ENCODE results near the gene IKZF4. TPM values are rescaled to one million over a fixed set of nuclear protein-coding genes. Genes with fewer than 3 reads are reported as not detected.
"Not testable (repeated sequence)": the region's sequence is repeated elsewhere in the genome, so short reads cannot be mapped to it uniquely, and the experiment has no call there.

Gene IKZF4
- total RNA-seq (1 to 10 TPM; 3.9 to 9.4 TPM), total RNA-seq (3.0 to 13.7 reads per million in 2 donors)

GRCh38 chr12:56020423-56021184 lies at the start of gene IKZF4:
TSS of gene IKZF4 (plus strand) at chr12:56021043. CDS start at chr12:56021494, 451 bp downstream.
- peaks cover 33% of the 10 kb centered on the region for H3K4me1 Mint-ChIP-seq
- no peak for DNase-seq
- H3K9me3 ChIP-seq (ENCODE audit: control insufficient read depth, low read length, poor library complexity, severe bottlenecking): no peaks in the 10 kb centered on the region
- no peaks in the 10 kb centered on the region for H3K27me3 Mint-ChIP-seq
- H3K4me3 Mint-ChIP-seq: peak within 1 kb of the TSS; percentile 99
- peak within 1 kb of the TSS; percentile 97 for H3K27ac Mint-ChIP-seq
- peaks cover 7% of the 10 kb centered on the region for H3K36me3 Mint-ChIP-seq (ENCODE audit: low read depth)
- peak; percentile 57 for ATAC-seq

- no peak overlapping the region for H3K4me3 Mint-ChIP-seq
- ATAC-seq (no peak), DNase-seq (no peak)
- H3K27ac Mint-ChIP-seq: no peak overlapping the region
- H3K4me1 Mint-ChIP-seq: peaks cover 17% of the 10 kb centered on the region
- H3K9me3 ChIP-seq (ENCODE audit: control insufficient read depth, low read length, poor library complexity, severe bottlenecking): no peaks in the 10 kb centered on the region
- H3K36me3 Mint-ChIP-seq (ENCODE audit: low read depth): no peaks in the 10 kb centered on the region
- no peaks in the 10 kb centered on the region for H3K27me3 Mint-ChIP-seq
Measured at GRCh38 chr12:55972042-55972441, 48.8 kb upstream of the IKZF4 start.

- H3K9me3 ChIP-seq (ENCODE audit: control insufficient read depth, low read length, poor library complexity, severe bottlenecking): no peaks in the 10 kb centered on the region
- ATAC-seq (no peak), DNase-seq (no peak)
- Mint-ChIP-seq H3K36me3 (ENCODE audit: low read depth) (no peaks in the 10 kb centered on the region), H3K27ac (no peak overlapping the region), H3K27me3 (no peaks in the 10 kb centered on the region), H3K4me3 (no peak overlapping the region), H3K4me1 (peaks cover 14% of the 10 kb centered on the region)
Measured at GRCh38 chr12:55972456-55972855, 48.4 kb upstream of the IKZF4 start.

- no peak for DNase-seq
- H3K27me3 Mint-ChIP-seq: no peaks in the 10 kb centered on the region
- peaks cover 13% of the 10 kb centered on the region for H3K4me1 Mint-ChIP-seq
- H3K36me3 Mint-ChIP-seq (ENCODE audit: low read depth): no peaks in the 10 kb centered on the region
- ATAC-seq: no peak
- no peaks in the 10 kb centered on the region for H3K9me3 ChIP-seq (ENCODE audit: control insufficient read depth, low read length, poor library complexity, severe bottlenecking)
- H3K4me3 Mint-ChIP-seq: no peak overlapping the region
- H3K27ac Mint-ChIP-seq: no peak overlapping the region
Measured at GRCh38 chr12:55972911-55973598, 47.8 kb upstream of the IKZF4 start.

GRCh38 chr12:55973599-55974307 lies 47.1 kb upstream of the IKZF4 start, which contains the start of gene RAB5B:
TSS of gene RAB5B (plus strand) at chr12:55974078. CDS start at chr12:55986961, 12,883 bp downstream.
- H3K4me1 Mint-ChIP-seq: peaks cover 15% of the 10 kb centered on the region
- peak; percentile 88 for ATAC-seq
- DNase-seq: peak; percentile 92 to 96 (median 93)
- H3K36me3 Mint-ChIP-seq (ENCODE audit: low read depth): no peaks in the 10 kb centered on the region
- no peak within 1 kb of the TSS for H3K27ac Mint-ChIP-seq
- H3K9me3 ChIP-seq (ENCODE audit: control insufficient read depth, low read length, poor library complexity, severe bottlenecking): no peaks in the 10 kb centered on the region
- no peaks in the 10 kb centered on the region for H3K27me3 Mint-ChIP-seq
- no peak within 1 kb of the TSS for H3K4me3 Mint-ChIP-seq

- Mint-ChIP-seq H3K27me3 (no peaks in the 10 kb centered on the region), H3K27ac (no peak overlapping the region), H3K4me1 (peaks cover 19% of the 10 kb centered on the region), H3K36me3 (ENCODE audit: low read depth) (no peaks in the 10 kb centered on the region), H3K4me3 (no peak overlapping the region)
- H3K9me3 ChIP-seq (ENCODE audit: control insufficient read depth, low read length, poor library complexity, severe bottlenecking): no peaks in the 10 kb centered on the region
- DNase-seq: no peak
- no peak for ATAC-seq
Measured at GRCh38 chr12:55974308-55974730, 46.5 kb upstream of the IKZF4 start.

GRCh38 chr12:55978393-55978792 lies 42.5 kb upstream of the IKZF4 start:
- no peak for DNase-seq
- no peak for ATAC-seq
- Mint-ChIP-seq H3K4me1 (peaks cover 23% of the 10 kb centered on the region), H3K27ac (peak overlapping the region; percentile 84), H3K27me3 (no peaks in the 10 kb centered on the region), H3K36me3 (ENCODE audit: low read depth) (no peaks in the 10 kb centered on the region), H3K4me3 (no peak overlapping the region)
- no peaks in the 10 kb centered on the region for H3K9me3 ChIP-seq (ENCODE audit: control insufficient read depth, low read length, poor library complexity, severe bottlenecking)

- peak overlapping the region; percentile 84 for H3K27ac Mint-ChIP-seq
- DNase-seq (no peak), ATAC-seq (no peak)
- H3K4me3 Mint-ChIP-seq: no peak overlapping the region
- no peaks in the 10 kb centered on the region for H3K36me3 Mint-ChIP-seq (ENCODE audit: low read depth)
- H3K27me3 Mint-ChIP-seq: no peaks in the 10 kb centered on the region
- H3K9me3 ChIP-seq (ENCODE audit: control insufficient read depth, low read length, poor library complexity, severe bottlenecking): no peaks in the 10 kb centered on the region
- peaks cover 23% of the 10 kb centered on the region for H3K4me1 Mint-ChIP-seq
Measured at GRCh38 chr12:55979069-55979468, 41.8 kb upstream of the IKZF4 start.

- H3K27ac Mint-ChIP-seq; H3K9me3 ChIP-seq (ENCODE audit: control insufficient read depth, low read length, poor library complexity, severe bottlenecking); H3K36me3 Mint-ChIP-seq (ENCODE audit: low read depth); ATAC-seq; H3K4me3 Mint-ChIP-seq; DNase-seq; H3K27me3 Mint-ChIP-seq: not testable (repeated sequence)
- H3K4me1 Mint-ChIP-seq: peaks cover 18% of the 10 kb centered on the region
Measured at GRCh38 chr12:55981882-55982281, 39.0 kb upstream of the IKZF4 start.

- Mint-ChIP-seq H3K36me3 (ENCODE audit: low read depth) (no peaks in the 10 kb centered on the region), H3K4me1 (peaks cover 17% of the 10 kb centered on the region), H3K27ac (no peak overlapping the region), H3K27me3 (no peaks in the 10 kb centered on the region), H3K4me3 (no peak overlapping the region)
- DNase-seq (no peak), ATAC-seq (no peak)
- H3K9me3 ChIP-seq (ENCODE audit: control insufficient read depth, low read length, poor library complexity, severe bottlenecking): no peaks in the 10 kb centered on the region
Measured at GRCh38 chr12:55982319-55982936, 38.4 kb upstream of the IKZF4 start.

GRCh38 chr12:55983232-55983842 lies 37.5 kb upstream of the IKZF4 start:
- H3K27me3 Mint-ChIP-seq: no peaks in the 10 kb centered on the region
- peaks cover 12% of the 10 kb centered on the region for H3K4me1 Mint-ChIP-seq
- H3K4me3 Mint-ChIP-seq: no peak overlapping the region
- DNase-seq (no peak), ATAC-seq (no peak)
- no peaks in the 10 kb centered on the region for H3K9me3 ChIP-seq (ENCODE audit: control insufficient read depth, low read length, poor library complexity, severe bottlenecking)
- peak overlapping the region; percentile 62 for H3K27ac Mint-ChIP-seq
- no peaks in the 10 kb centered on the region for H3K36me3 Mint-ChIP-seq (ENCODE audit: low read depth)

- no peak for ATAC-seq
- H3K9me3 ChIP-seq (ENCODE audit: control insufficient read depth, low read length, poor library complexity, severe bottlenecking): no peaks in the 10 kb centered on the region
- peak overlapping the region; percentile 21 for H3K27ac Mint-ChIP-seq
- H3K27me3 Mint-ChIP-seq: no peaks in the 10 kb centered on the region
- H3K4me3 Mint-ChIP-seq: no peak overlapping the region
- H3K4me1 Mint-ChIP-seq: peaks cover 6% of the 10 kb centered on the region
- no peaks in the 10 kb centered on the region for H3K36me3 Mint-ChIP-seq (ENCODE audit: low read depth)
- DNase-seq: no peak
Measured at GRCh38 chr12:55984861-55985260, 36.0 kb upstream of the IKZF4 start.

Data from T-helper 17 cell (primary cell).